Measurements from ENCODE around the gene FAM169A. TPM values are rescaled to one million over a fixed set of nuclear protein-coding genes. Genes with fewer than 3 reads are reported as not detected.
A peak's percentile ranks its signal among the peaks of the same experiment; 100 is the strongest.
"Not testable (repeated sequence)": the region's sequence is repeated elsewhere in the genome, so short reads cannot be mapped to it uniquely, and the experiment has no call there.

FAM169A gene
- total RNA-seq (2014; rRNA removed; shearing (Covaris generic)), result 14.4 and 17.9 TPM in 2 replicates

GRCh38 chr5:74865804-74866595 lies at the start of gene FAM169A:
FAM169A (minus strand) TSS chr5:74866387; CDS start chr5:74841676, 24,711 bp downstream.
- peak within 1 kb of the TSS; percentile 87 for H3K4me3 ChIP-seq
- no peaks in the 10 kb centered on the region for H3K27me3 ChIP-seq
- H3K4me1 ChIP-seq, result peaks cover 20% of the 10 kb centered on the region; the same call in 1 of the 2 replicates
- no peaks in the 10 kb centered on the region for H3K9me3 ChIP-seq (replicated peaks)
- no peaks in the 10 kb centered on the region for H3K36me3 ChIP-seq
- peak; percentile 55 to 68 for DNase-seq
- peak within 1 kb of the TSS; percentile 26; the same call in 1 of the 2 replicates for H3K27ac ChIP-seq

- H3K4me1 ChIP-seq, result peaks cover 5% of the 10 kb centered on the region
- DNase-seq, result no peak
- H3K27me3 ChIP-seq, result no peaks in the 10 kb centered on the region
- no peak overlapping the region for H3K27ac ChIP-seq
- no peaks in the 10 kb centered on the region for H3K36me3 ChIP-seq
- H3K9me3 ChIP-seq (replicated peaks), result no peaks in the 10 kb centered on the region; the same call in none of the 2 replicates
- H3K4me3 ChIP-seq, result no peak overlapping the region
Observed at GRCh38 chr5:74915488-74915887, 49.3 kb upstream of the FAM169A start.

GRCh38 chr5:74911421-74911820 lies 45.2 kb upstream of the FAM169A start:
- H3K9me3 ChIP-seq (replicated peaks); H3K27me3 ChIP-seq; H3K27ac ChIP-seq; H3K4me1 ChIP-seq; H3K4me3 ChIP-seq; H3K36me3 ChIP-seq; DNase-seq: not testable (repeated sequence)

GRCh38 chr5:74909888-74910287 lies 43.7 kb upstream of the FAM169A start:
- H3K27ac ChIP-seq; DNase-seq; H3K4me3 ChIP-seq; H3K36me3 ChIP-seq; H3K27me3 ChIP-seq; H3K4me1 ChIP-seq; H3K9me3 ChIP-seq (replicated peaks): not testable (repeated sequence)

- H3K4me3 ChIP-seq; H3K27me3 ChIP-seq; H3K27ac ChIP-seq; H3K4me1 ChIP-seq; H3K9me3 ChIP-seq (replicated peaks); H3K36me3 ChIP-seq; DNase-seq: not testable (repeated sequence)
Observed at GRCh38 chr5:74908237-74908636, 42.0 kb upstream of the FAM169A start.

GRCh38 chr5:74904713-74905112 lies 38.5 kb upstream of the FAM169A start:
- not testable (repeated sequence) for DNase-seq; H3K4me1 ChIP-seq; H3K4me3 ChIP-seq; H3K27me3 ChIP-seq; H3K36me3 ChIP-seq; H3K9me3 ChIP-seq (replicated peaks); H3K27ac ChIP-seq

- H3K36me3 ChIP-seq, result no peaks in the 10 kb centered on the region
- DNase-seq, result peak in 1 of 2 experiments; percentile 19
Observed at GRCh38 chr5:74903165-74903787, 37.1 kb upstream of the FAM169A start.

GRCh38 chr5:74897049-74897448 lies 30.9 kb upstream of the FAM169A start:
- Histone ChIP-seq H3K4me3 (no peak overlapping the region), H3K36me3 (no peaks in the 10 kb centered on the region), H3K4me1 (no peaks in the 10 kb centered on the region), H3K27ac (no peak overlapping the region), H3K27me3 (no peaks in the 10 kb centered on the region), H3K9me3 (replicated peaks) (peaks cover 7% of the 10 kb centered on the region)
- no peak for DNase-seq

More at GRCh38 chr5:74903165-74903787, 37.1 kb upstream of the FAM169A start:
- no peaks in the 10 kb centered on the region for H3K4me1 ChIP-seq
- H3K27me3 ChIP-seq, result no peaks in the 10 kb centered on the region
- H3K4me3 ChIP-seq, result no peak overlapping the region
- H3K9me3 ChIP-seq (replicated peaks), result no peaks in the 10 kb centered on the region; the same call in none of the 2 replicates
- no peak overlapping the region for H3K27ac ChIP-seq

GRCh38 chr5:74895906-74896305 lies 29.7 kb upstream of the FAM169A start:
- H3K9me3 ChIP-seq (replicated peaks), result peaks cover 7% of the 10 kb centered on the region
- no peaks in the 10 kb centered on the region for H3K4me1 ChIP-seq
- no peak overlapping the region for H3K27ac ChIP-seq
- H3K36me3 ChIP-seq, result no peaks in the 10 kb centered on the region
- DNase-seq, result peak; percentile 26 to 35
- no peak overlapping the region for H3K4me3 ChIP-seq
- no peaks in the 10 kb centered on the region for H3K27me3 ChIP-seq

- Histone ChIP-seq H3K27ac (no peak overlapping the region), H3K4me1 (no peaks in the 10 kb centered on the region), H3K9me3 (replicated peaks) (peaks cover 7% of the 10 kb centered on the region), H3K4me3 (no peak overlapping the region), H3K36me3 (no peaks in the 10 kb centered on the region), H3K27me3 (no peaks in the 10 kb centered on the region)
- DNase-seq, result no peak
Observed at GRCh38 chr5:74894351-74894750, 28.2 kb upstream of the FAM169A start.

- Histone ChIP-seq H3K27me3 (no peaks in the 10 kb centered on the region), H3K36me3 (no peaks in the 10 kb centered on the region)
Observed at GRCh38 chr5:74892921-74893320, 26.7 kb upstream of the FAM169A start.

GRCh38 chr5:74889523-74890105 lies 23.4 kb upstream of the FAM169A start:
- H3K9me3 ChIP-seq (replicated peaks), result peaks cover 3% of the 10 kb centered on the region
- no peaks in the 10 kb centered on the region for H3K36me3 ChIP-seq
- no peaks in the 10 kb centered on the region for H3K27me3 ChIP-seq
- H3K4me3 ChIP-seq, result no peak overlapping the region
- H3K4me1 ChIP-seq, result no peaks in the 10 kb centered on the region
- DNase-seq, result no peak
- H3K27ac ChIP-seq, result no peak overlapping the region

More at GRCh38 chr5:74892921-74893320, 26.7 kb upstream of the FAM169A start:
- H3K4me1 ChIP-seq, result no peaks in the 10 kb centered on the region
- peaks cover 7% of the 10 kb centered on the region for H3K9me3 ChIP-seq (replicated peaks)
- H3K4me3 ChIP-seq, result no peak overlapping the region
- DNase-seq, result no peak
- no peak overlapping the region for H3K27ac ChIP-seq

- Histone ChIP-seq H3K4me3 (no peak overlapping the region), H3K27ac (no peak overlapping the region)
- no peak for DNase-seq
Observed at GRCh38 chr5:74888117-74888516, 21.9 kb upstream of the FAM169A start.

GRCh38 chr5:74885170-74885569 lies 19.0 kb upstream of the FAM169A start:
- Histone ChIP-seq H3K27me3 (no peaks in the 10 kb centered on the region), H3K36me3 (no peaks in the 10 kb centered on the region), H3K4me3 (no peak overlapping the region), H3K4me1 (no peaks in the 10 kb centered on the region), H3K9me3 (replicated peaks) (no peaks in the 10 kb centered on the region), H3K27ac (no peak overlapping the region)
- no peak for DNase-seq

More at GRCh38 chr5:74888117-74888516, 21.9 kb upstream of the FAM169A start:
- H3K36me3 ChIP-seq, result no peaks in the 10 kb centered on the region
- no peaks in the 10 kb centered on the region for H3K4me1 ChIP-seq
- no peaks in the 10 kb centered on the region for H3K27me3 ChIP-seq
- H3K9me3 ChIP-seq (replicated peaks), result no peaks in the 10 kb centered on the region
